PC-3 (cell line): ENCODE data around the gene ACER2. TPM values are rescaled to one million over a fixed set of nuclear protein-coding genes. Genes with fewer than 3 reads are reported as not detected.

Source experiments
- total RNA-seq: library from RNA; depleted of rRNA; stranded (reverse); fragments of >200 nt; gene quantifications from 2 replicates; pipeline ENCODE4 v1.2.3, GENCODE V29; 2014; rRNA removed

The ACER2 gene
- total RNA-seq, 1 experiment from 2014 or later, result 2.4 TPM

Other genes with a start within 250 kb of the ACER2 start
- 20.9 and 22.6 TPM in 2 replicates for gene DENND4C, start 178.3 kb upstream of the ACER2 start, total RNA-seq
- gene RPS6, start 28.8 kb upstream of the ACER2 start, total RNA-seq, result 908 and 1,159 TPM in 2 replicates